Stomach (tissue), 4 donors: ENCODE data around the gene PFKFB2.

Experiments used
- POLR2A ChIP-seq, 4 donors: fragments of 450-650 bp; IDR thresholded peaks; one replicate each; pipeline ENCODE4 v1.6.1; 2016; ENCODE audit warnings: antibody characterized with exemption in 4 of 4, control low read depth in 2 of 4, mild to moderate bottlenecking in 1 of 4, moderate library complexity in 1 of 4
- POLR2AphosphoS5 ChIP-seq, 3 donors: sonication (generic); formaldehyde crosslinking; IDR thresholded peaks; one replicate each; pipeline ENCODE4 v1.6.1; 2016; ENCODE audit warnings: antibody characterized with exemption in 3 of 3
- TF ChIP-seq, protein P1 (sequence below), 7 experiments: fragments of 450-650 bp in 4 of 7; fragments of 200-600 bp in 3 of 7; sonication (generic) in 3 of 7; IDR thresholded peaks; one replicate each; pipeline ENCODE4 v1.5.1; 2016 to 2019; ENCODE audit warnings: antibody characterized with exemption in 7 of 7, control low read depth in 2 of 7, mild to moderate bottlenecking in 1 of 7

DNA sequence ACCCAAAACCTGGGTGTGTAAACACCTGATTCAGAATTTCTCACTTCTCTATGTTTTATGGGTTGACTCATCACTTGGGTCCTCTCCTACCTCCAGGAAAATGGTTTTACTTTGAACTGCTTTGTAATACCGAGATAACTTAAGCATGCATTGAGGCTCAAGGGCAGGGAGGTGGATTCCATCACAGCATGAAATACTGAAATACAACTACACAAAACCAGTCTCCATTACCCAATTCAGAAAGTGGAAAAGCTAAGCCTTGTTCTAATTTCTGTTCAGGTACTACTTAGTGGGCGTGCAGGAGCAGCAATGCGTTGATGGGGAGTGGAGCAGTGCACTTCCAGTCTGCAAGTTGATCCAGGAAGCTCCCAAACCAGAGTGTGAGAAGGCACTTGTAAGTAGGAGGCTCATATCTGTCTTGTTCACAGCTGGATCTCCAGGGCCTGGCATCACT is 44.8 kb downstream of the PFKFB2 start:
- TF ChIP-seq, protein P1, sequence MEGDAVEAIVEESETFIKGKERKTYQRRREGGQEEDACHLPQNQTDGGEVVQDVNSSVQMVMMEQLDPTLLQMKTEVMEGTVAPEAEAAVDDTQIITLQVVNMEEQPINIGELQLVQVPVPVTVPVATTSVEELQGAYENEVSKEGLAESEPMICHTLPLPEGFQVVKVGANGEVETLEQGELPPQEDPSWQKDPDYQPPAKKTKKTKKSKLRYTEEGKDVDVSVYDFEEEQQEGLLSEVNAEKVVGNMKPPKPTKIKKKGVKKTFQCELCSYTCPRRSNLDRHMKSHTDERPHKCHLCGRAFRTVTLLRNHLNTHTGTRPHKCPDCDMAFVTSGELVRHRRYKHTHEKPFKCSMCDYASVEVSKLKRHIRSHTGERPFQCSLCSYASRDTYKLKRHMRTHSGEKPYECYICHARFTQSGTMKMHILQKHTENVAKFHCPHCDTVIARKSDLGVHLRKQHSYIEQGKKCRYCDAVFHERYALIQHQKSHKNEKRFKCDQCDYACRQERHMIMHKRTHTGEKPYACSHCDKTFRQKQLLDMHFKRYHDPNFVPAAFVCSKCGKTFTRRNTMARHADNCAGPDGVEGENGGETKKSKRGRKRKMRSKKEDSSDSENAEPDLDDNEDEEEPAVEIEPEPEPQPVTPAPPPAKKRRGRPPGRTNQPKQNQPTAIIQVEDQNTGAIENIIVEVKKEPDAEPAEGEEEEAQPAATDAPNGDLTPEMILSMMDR (IDR thresholded peaks at IDR 0.05), result no peak
- TF ChIP-seq POLR2A (IDR thresholded peaks at IDR 0.05) (no peak), POLR2AphosphoS5 (IDR thresholded peaks at IDR 0.05) (no peak)
